Skin of body (tissue), 2 donors: ENCODE results near the gene TP63. TPM values are rescaled to one million over a fixed set of nuclear protein-coding genes. Genes with fewer than 3 reads are reported as not detected.
"Not testable (repeated sequence)": the region's sequence is repeated elsewhere in the genome, so short reads cannot be mapped to it uniquely, and the experiment has no call there.

ENCODE experiments used
- DNase-seq: peaks from one replicate; lab custom pipeline; 2025; lab: John Stamatoyannopoulos, UW
- total RNA-seq: library from RNA; depleted of rRNA; stranded (reverse); fragments of >200 nt; gene quantifications from one replicate; pipeline ENCODE4 v1.2.3, GENCODE V29; 2014

The TP63 gene
- 86.9 TPM for total RNA-seq

GRCh38 chr3:189631373-189631408 lies at the start of gene TP63:
Gene TP63, plus strand, starts transcription at chr3:189631389. Its CDS starts 127 bp downstream, at chr3:189631516.
- DNase-seq, result no peak

DNA sequence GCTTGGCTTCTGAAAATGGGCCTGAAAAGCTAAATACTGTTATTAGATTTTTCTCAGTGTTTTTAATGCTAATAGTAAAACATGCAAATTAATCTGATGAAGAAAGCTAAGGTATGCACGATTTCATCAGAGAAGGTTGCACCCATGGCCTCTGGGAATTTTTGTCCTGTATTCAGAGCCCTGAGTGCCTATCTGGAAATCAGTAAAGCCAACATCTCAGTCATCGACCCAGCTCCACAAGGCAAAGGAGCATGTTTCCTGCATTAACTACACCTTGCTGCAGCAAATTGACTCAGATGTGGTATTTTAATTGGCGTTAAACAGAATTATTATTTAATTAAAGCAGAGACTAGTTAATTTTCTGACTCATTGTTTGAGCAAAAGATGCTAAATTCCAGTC lies 49.0 kb upstream of the TP63 start:
- no peak for DNase-seq

GRCh38 chr3:189584645-189585044 lies 46.5 kb upstream of the TP63 start:
- no peak for DNase-seq

DNA sequence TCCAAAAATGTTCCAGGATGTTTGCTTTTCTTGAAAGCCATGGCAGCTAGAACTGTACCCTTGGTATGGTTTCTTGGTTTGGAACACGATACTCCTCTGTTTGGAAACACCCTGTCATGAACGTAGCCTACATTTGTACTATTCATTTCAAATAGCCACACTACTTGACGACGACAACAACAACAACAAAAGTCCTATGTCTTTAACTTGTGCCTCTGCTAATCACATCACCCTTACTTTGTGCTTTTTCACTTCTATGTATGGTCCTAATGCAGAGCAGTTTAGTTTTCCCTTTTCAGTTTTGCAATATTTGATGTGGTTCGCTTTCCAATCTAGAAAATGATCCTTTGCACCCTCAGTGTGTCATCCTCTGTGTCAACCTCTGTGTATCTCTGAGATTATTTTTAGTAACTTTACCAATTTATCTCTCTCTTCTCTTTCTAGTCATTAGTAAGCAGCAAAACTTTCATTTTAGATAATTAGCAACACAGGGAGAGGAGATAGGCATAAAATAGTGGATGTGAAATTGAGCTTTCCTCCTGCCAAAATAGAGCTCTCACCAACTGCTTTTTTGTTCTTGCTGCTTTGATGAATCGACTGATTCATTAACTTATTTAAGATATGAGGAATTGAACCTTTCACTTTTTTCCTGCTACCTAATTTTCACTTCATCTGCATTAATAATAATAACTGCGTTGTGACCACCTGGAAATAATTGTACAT lies 44.1 kb upstream of the TP63 start:
- no peak for DNase-seq

DNA sequence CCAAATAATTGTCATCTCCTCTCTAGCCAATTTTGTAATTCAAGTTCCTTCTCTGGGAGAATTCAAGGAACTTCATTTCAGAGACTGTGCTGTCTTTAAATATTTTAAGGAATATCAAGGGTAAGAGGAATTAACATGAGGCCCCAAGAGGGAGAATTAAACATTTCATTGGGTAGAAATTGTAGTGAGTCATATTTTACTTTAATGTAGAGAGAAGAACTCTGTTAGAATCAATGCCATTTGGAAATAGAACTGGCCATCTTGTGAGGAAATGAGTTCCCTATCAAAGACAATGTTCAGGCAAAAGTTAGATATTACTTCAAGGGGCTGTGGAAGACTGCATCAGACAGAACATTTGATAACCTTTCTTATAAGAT lies 43.5 kb upstream of the TP63 start:
- DNase-seq, result no peak

- no peak for DNase-seq
Measured at GRCh38 chr3:189588070-189588469, 43.1 kb upstream of the TP63 start.

GRCh38 chr3:189588475-189589178 lies 42.6 kb upstream of the TP63 start:
- DNase-seq, result no peak

DNA sequence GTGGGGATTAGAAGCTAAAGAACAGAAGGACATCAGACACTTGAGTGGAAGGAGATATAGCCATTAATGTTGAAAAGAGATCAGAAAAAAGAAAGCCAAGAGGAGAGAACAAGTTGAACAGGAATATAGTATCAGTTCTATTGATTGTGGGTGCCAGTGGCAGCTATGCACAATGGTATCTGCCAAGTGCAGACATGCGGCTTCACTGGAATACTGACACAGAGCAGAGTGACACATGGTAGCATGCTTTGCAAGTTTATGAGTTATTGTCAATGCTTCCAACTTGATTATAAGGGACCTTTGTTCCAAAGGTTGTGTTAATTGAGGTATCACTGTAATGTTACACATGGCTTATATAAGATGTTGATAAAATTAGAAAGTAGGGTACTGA lies 42.0 kb upstream of the TP63 start:
- no peak for DNase-seq

GRCh38 chr3:189590223-189590622 lies 41.0 kb upstream of the TP63 start:
- no peak for DNase-seq

GRCh38 chr3:189593581-189593980 lies 37.6 kb upstream of the TP63 start:
- no peak for DNase-seq

DNA sequence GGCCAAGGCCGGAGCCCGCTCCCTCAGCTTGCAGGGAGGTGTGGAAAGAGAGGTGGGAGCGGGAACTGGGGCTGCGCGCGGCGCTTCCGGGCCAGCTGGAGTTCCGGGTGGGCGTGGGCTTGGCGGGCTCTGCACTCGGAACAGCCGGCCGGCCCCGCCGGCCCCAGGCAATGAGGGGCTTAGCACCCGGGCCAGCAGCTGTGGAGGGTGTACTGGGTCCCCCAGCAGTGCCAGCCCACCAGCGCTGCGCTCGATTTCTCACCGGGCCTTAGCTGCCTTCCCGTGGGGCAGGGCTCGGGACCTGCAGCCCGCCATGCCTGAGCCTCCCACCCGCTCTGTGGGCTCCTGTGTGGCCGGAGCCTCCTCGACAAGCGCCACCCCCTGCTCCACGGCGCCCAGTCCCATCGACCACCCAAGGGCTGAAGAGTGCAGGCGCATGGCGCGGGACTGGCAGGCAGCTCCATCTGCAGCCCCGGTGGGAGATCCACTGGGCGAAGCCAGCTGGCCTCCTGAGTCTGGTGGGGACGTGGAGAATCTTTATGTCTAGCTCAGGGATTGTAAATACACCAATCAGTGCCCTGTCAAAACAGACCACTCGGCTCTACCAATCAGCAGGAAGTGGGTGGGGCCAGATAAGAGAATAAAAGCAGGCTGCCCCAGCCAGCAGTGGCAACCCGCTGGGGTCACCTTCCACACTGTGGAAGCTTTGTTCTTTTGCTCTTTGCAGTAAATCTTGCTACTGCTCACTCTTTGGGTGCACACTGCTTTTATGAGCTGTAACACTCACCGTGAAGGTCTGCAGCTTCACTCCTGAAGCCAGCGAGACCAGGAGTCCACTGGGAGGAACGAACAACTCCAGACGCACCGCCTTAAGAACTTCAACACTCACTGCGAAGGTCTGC lies 34.9 kb upstream of the TP63 start:
- not testable (repeated sequence) for DNase-seq

GRCh38 chr3:189597918-189598317 lies 33.3 kb upstream of the TP63 start:
- no peak for DNase-seq

DNA sequence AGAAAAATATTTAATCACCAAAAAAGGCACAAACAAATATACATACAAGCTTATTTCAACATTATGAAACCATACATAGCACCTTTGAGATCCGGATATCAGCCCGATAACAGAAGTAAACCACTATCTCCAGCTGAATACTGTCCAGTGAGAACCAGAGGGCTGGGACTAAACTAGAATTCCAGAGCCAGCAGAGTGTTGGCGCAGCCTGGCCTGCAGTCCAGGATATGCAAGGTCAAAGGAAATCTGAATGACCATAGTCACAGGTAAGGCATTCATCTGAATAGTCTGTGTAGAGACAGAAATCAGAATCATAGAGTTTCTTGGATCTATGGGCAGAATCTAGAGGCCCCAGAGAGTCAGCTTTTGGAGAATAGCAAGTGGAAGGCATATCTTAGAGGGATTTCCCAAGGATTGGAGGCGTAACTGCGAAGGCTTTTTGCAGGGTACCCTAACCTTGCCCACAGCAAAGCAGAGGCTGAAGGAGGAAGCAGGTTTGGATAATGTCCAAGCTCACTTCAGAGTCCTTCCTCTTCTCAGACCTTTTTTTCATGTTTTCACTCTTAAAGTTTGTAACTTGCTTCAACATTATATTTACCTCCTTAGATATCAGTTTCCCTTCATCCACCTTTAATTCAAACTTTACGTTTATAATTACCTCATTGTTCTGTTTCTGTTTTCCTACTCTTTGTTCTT lies 32.5 kb upstream of the TP63 start:
- DNase-seq, result no peak

GRCh38 chr3:189602471-189602870 lies 28.7 kb upstream of the TP63 start:
- DNase-seq, result no peak

DNA sequence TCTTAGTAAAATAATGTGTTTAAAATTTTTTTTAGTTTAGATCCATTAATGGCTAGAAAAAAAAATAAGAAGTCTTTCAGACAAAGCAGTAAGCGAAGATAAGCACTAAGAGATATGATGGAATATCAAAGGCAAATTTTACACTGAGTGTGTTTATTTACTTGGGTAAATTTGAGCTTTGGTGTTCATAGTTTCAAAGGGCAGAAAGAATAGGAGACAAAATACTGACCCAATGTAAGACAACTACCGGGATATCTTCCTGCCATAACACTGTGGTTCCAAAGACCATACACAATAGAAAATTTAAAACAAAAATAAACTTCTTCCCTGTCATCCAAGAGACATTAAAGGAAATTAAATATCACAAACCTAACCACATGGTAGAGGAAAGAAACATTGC lies 25.5 kb upstream of the TP63 start:
- no peak for DNase-seq

- DNase-seq, result no peak
Measured at GRCh38 chr3:189606774-189607173, 24.4 kb upstream of the TP63 start.

- DNase-seq, result not testable (repeated sequence)
Measured at GRCh38 chr3:189612641-189613040, 18.5 kb upstream of the TP63 start.

DNA sequence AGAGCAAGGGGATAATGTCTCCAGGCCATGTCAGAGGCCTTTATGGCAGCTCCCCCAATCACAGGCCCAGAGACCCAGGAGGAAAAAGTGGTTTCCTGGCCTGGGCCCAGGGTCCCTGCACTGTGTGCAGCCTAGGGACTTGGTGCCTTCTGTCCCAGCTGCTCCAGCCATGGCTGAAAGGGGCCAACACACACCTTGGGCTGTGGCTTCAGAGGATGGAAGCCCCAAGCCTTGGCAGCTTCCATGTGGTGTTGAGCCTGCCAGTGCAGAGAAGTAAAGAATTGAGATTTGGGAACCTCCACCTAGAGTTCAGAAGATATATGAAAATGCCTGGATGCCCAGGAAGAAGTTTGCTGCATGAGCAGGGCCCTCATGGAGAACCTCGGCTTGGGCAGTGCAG lies 18.1 kb upstream of the TP63 start:
- DNase-seq, result no peak

- no peak for DNase-seq
Measured at GRCh38 chr3:189621948-189622603, 9.1 kb upstream of the TP63 start.

- DNase-seq, result no peak
Measured at GRCh38 chr3:189622629-189623028, 8.6 kb upstream of the TP63 start.

GRCh38 chr3:189624130-189624529 lies 7.1 kb upstream of the TP63 start:
- DNase-seq, result no peak

GRCh38 chr3:189625071-189625470 lies 6.1 kb upstream of the TP63 start:
- DNase-seq, result no peak
